T47D (cell line): ENCODE results near the gene CAT.
A peak's percentile ranks its signal among the peaks of the same experiment; 100 is the strongest.

Source experiments
- DNase-seq, 2 experiments: peaks; one replicate each; pipeline versions ENCODE4 v3.0.0 to v3.0.0-alpha.2; 2011 to 2012; ENCODE audit warnings: low read depth in 1 of 2, low spot score in 1 of 2
- JUND ChIP-seq: IDR thresholded peaks from 2 replicates; pipeline ENCODE4 v1.6.1; 2012; ENCODE audit warnings: low read depth
- in situ Hi-C: cut with HindIII; loops from 2 replicates; pipeline ENCODE4 v1.10.0; 2016; ENCODE audit warnings: low sequenced_read_pairs, low pct_unique_long_range_greater_than_20kb

Gene CAT

GRCh38 chr11:34438529-34439507 lies at the start of gene CAT:
Gene CAT (plus strand): TSS chr11:34438934. CDS start chr11:34439014, 80 bp downstream.
- peak; percentile 96 to 99 for DNase-seq
- in situ Hi-C loops = no loop called here
- no peak for TF ChIP-seq JUND

GRCh38 chr11:34394771-34395300 lies 43.9 kb upstream of the CAT start:
- DNase-seq = no peak
- TF ChIP-seq JUND = no peak
- in situ Hi-C loops = no loop called here

- DNase-seq = peak; percentile 66 to 82
Observed at GRCh38 chr11:34395916-34396550, 42.7 kb upstream of the CAT start.

GRCh38 chr11:34397120-34397519 lies 41.6 kb upstream of the CAT start:
- no peak for DNase-seq
- TF ChIP-seq JUND = no peak
- in situ Hi-C loops = no loop called here

More at GRCh38 chr11:34395916-34396550, 42.7 kb upstream of the CAT start:
- peak; percentile 37; the same call in 1 of the 2 replicates for TF ChIP-seq JUND
- in situ Hi-C loops = no loop called here

- TF ChIP-seq JUND = no peak
- in situ Hi-C loops = no loop called here
- no peak for DNase-seq
Observed at GRCh38 chr11:34397811-34398210, 40.9 kb upstream of the CAT start.

- DNase-seq = no peak
- no peak for TF ChIP-seq JUND
Observed at GRCh38 chr11:34403431-34403830, 35.3 kb upstream of the CAT start.

GRCh38 chr11:34404280-34404679 lies 34.5 kb upstream of the CAT start:
- DNase-seq = no peak
- in situ Hi-C loops = no loop called here
- TF ChIP-seq JUND = no peak

More at GRCh38 chr11:34403431-34403830, 35.3 kb upstream of the CAT start:
- in situ Hi-C loops = no loop called here

- no peak for DNase-seq
- no peak for TF ChIP-seq JUND
- in situ Hi-C loops = no loop called here
Observed at GRCh38 chr11:34405079-34405858, 33.5 kb upstream of the CAT start.

GRCh38 chr11:34406413-34406812 lies 32.3 kb upstream of the CAT start:
- in situ Hi-C loops = no loop called here
- DNase-seq = no peak
- TF ChIP-seq JUND = no peak

GRCh38 chr11:34407121-34407813 lies 31.5 kb upstream of the CAT start:
- in situ Hi-C loops = no loop called here
- TF ChIP-seq JUND = no peak
- DNase-seq = peak; percentile 38 to 93

GRCh38 chr11:34408580-34409172 lies 30.1 kb upstream of the CAT start:
- no peak for DNase-seq
- TF ChIP-seq JUND = no peak
- in situ Hi-C loops = no loop called here
